Measurements from ENCODE around the gene TTLL4.

DNA sequence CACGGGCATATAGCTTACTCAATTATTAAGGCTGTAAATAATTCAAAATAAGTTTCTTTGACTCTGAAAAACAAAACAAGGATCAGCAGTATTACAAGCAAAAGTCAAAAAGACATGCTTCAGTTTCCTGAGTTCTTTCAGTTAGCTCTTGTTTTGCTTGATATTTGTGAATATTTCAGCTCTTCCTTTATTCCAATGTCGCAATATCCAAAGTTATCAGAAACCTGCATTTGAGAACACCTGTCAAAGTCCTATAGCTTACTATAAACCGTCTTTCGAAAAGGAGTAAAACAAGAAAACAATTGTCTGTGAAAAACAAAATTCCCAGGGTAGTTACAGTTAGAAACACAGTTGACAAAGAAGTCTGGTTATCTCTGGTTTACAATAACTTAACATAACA lies 86.1 kb downstream of the TTLL4 start:
- TF ChIP-seq, protein P1, sequence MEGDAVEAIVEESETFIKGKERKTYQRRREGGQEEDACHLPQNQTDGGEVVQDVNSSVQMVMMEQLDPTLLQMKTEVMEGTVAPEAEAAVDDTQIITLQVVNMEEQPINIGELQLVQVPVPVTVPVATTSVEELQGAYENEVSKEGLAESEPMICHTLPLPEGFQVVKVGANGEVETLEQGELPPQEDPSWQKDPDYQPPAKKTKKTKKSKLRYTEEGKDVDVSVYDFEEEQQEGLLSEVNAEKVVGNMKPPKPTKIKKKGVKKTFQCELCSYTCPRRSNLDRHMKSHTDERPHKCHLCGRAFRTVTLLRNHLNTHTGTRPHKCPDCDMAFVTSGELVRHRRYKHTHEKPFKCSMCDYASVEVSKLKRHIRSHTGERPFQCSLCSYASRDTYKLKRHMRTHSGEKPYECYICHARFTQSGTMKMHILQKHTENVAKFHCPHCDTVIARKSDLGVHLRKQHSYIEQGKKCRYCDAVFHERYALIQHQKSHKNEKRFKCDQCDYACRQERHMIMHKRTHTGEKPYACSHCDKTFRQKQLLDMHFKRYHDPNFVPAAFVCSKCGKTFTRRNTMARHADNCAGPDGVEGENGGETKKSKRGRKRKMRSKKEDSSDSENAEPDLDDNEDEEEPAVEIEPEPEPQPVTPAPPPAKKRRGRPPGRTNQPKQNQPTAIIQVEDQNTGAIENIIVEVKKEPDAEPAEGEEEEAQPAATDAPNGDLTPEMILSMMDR (IDR thresholded peaks at IDR 0.05) = no peak
- TF ChIP-seq EZH2 (IDR thresholded peaks at IDR 0.05) (no peak), EZH2phosphoT487 (IDR thresholded peaks at IDR 0.05) (no peak)
